SK-N-SH treated with all-trans-retinoic acid at 6 μM for 48 hours (cell line): ENCODE results near the gene ATL1.

Experiments used
- BACH2 ChIP-seq: fragments of 250-450 bp; sonication (Bioruptor Pico); IDR thresholded peaks from 2 replicates; pipeline ENCODE4 v1.9.0; 2021; ENCODE audit warnings: mild to moderate bottlenecking, borderline replicate concordance
- CREB5 ChIP-seq: fragments of 250-450 bp; sonication (Bioruptor Pico); IDR thresholded peaks from 2 replicates; pipeline ENCODE4 v1.5.1; 2020; ENCODE audit warnings: low read depth, mild to moderate bottlenecking, moderate library complexity
- CSDC2 ChIP-seq: fragments of 250-450 bp; sonication (Bioruptor Pico); IDR thresholded peaks from 2 replicates; pipeline ENCODE4 v1.5.0; 2020; ENCODE audit warnings: mild to moderate bottlenecking, moderate library complexity
- CSRNP3 ChIP-seq: fragments of 250-450 bp; sonication (Bioruptor Pico); IDR thresholded peaks from 2 replicates; pipeline ENCODE4 v1.5.1; 2021; ENCODE audit warnings: mild to moderate bottlenecking, moderate library complexity
- ISL1 ChIP-seq: fragments of 250-450 bp; sonication (Bioruptor Pico); IDR thresholded peaks from 2 replicates; pipeline ENCODE4 v2.1.2; 2022; ENCODE audit warnings: mild to moderate bottlenecking, moderate library complexity
- PATZ1 ChIP-seq: fragments of 250-450 bp; sonication (Bioruptor Pico); IDR thresholded peaks from 2 replicates; pipeline ENCODE4 v1.8.0; 2020; ENCODE audit warnings: mild to moderate bottlenecking, moderate library complexity, borderline replicate concordance
- PPARA ChIP-seq: fragments of 250-450 bp; sonication (Bioruptor Pico); IDR thresholded peaks from 2 replicates; pipeline ENCODE4 v1.5.0; 2020; ENCODE audit warnings: mild to moderate bottlenecking, borderline replicate concordance
- RARB ChIP-seq: fragments of 250-450 bp; sonication (Bioruptor Pico); IDR thresholded peaks from 2 replicates; pipeline ENCODE4 v1.8.0; 2021; ENCODE audit warnings: mild to moderate bottlenecking, moderate library complexity
- TCF4 ChIP-seq: fragments of 250-450 bp; sonication (Bioruptor Pico); IDR thresholded peaks from 2 replicates; pipeline ENCODE4 v1.8.0; 2021; ENCODE audit warnings: mild to moderate bottlenecking, moderate library complexity, borderline replicate concordance
- TOX ChIP-seq: fragments of 250-450 bp; sonication (Bioruptor Pico); IDR thresholded peaks from 2 replicates; pipeline ENCODE4 v1.8.0; 2021; ENCODE audit warnings: mild to moderate bottlenecking, moderate library complexity, borderline replicate concordance
- ZC3H10 ChIP-seq: fragments of 250-450 bp; sonication (Bioruptor Pico); IDR thresholded peaks from 2 replicates; pipeline ENCODE4 v1.5.1; 2021; ENCODE audit warnings: mild to moderate bottlenecking, moderate library complexity
- ZNF565 ChIP-seq: fragments of 450-650 bp; formaldehyde crosslinking; conservative IDR thresholded peaks from 2 replicates; pipeline ENCODE4 v1.5.0; 2020; ENCODE audit warnings: low read depth, mild to moderate bottlenecking, moderate library complexity
- ZNF8 ChIP-seq: fragments of 450-650 bp; formaldehyde crosslinking; IDR thresholded peaks from 2 replicates; pipeline ENCODE4 v1.5.0; 2020; ENCODE audit warnings: mild to moderate bottlenecking, moderate library complexity

GRCh38 chr14:50616275-50616674, 56.3 kb downstream of the ATL1 start:
- no peak for TF ChIP-seq PPARA (CRISPR knock-in tag)
- TF ChIP-seq CREB5 = no peak
- TF ChIP-seq ISL1 (CRISPR knock-in tag) = no peak
- TF ChIP-seq PATZ1 (CRISPR knock-in tag) = no peak
- no peak for TF ChIP-seq TCF4 (CRISPR knock-in tag)
- no peak for TF ChIP-seq ZC3H10 (CRISPR knock-in tag)
- no peak for TF ChIP-seq BACH2 (CRISPR knock-in tag)
- TF ChIP-seq ZNF8 (CRISPR knock-in tag) = no peak
- TF ChIP-seq CSRNP3 (CRISPR knock-in tag) = no peak
- TF ChIP-seq ZNF565 (CRISPR knock-in tag) = no peak
- TF ChIP-seq TOX = no peak
- no peak for TF ChIP-seq CSDC2 (CRISPR knock-in tag)
- no peak for TF ChIP-seq RARB
